Thyroid gland (tissue), 4 donors: Measurements from ENCODE around the gene SCARF1.

Experiments
- POLR2A ChIP-seq, 2 donors: fragments of 450-650 bp; IDR thresholded peaks; one replicate each; pipeline ENCODE4 v1.6.1; 2017; ENCODE audit warnings: antibody characterized with exemption in 2 of 2, mild to moderate bottlenecking in 2 of 2, moderate library complexity in 1 of 2
- TF ChIP-seq, protein P1 (sequence below), 6 experiments: fragments of 200-600 bp in 3 of 6; fragments of 450-650 bp in 3 of 6; sonication (generic) in 3 of 6; IDR thresholded peaks; one replicate each; pipeline ENCODE4 v1.5.1; 2016 to 2019; ENCODE audit warnings: antibody characterized with exemption in 6 of 6, mild to moderate bottlenecking in 2 of 6, inconsistent platforms in 1 of 6, moderate library complexity in 1 of 6

DNA sequence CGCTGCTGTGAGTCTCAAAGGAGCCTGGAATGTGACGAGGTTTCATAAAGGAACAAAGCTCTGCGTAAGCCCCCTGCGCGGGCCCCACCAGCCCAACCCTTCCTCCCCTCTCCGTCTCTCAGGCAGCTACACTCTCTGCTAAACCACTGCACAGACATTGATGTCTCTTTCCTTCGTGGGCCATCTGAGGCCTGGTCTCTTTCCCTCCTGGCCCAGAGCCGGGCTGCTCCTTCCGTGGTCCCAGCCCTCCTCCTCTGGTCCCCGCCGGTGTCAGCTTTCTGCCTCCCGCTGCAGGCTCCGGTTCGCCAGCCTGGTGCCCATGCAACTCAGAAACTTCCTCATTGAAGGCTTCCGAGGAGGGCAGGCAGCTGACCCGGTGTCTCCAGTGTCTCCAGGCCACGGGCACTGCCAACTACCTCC lies 7.4 kb downstream of the SCARF1 start:
- TF ChIP-seq, protein P1, sequence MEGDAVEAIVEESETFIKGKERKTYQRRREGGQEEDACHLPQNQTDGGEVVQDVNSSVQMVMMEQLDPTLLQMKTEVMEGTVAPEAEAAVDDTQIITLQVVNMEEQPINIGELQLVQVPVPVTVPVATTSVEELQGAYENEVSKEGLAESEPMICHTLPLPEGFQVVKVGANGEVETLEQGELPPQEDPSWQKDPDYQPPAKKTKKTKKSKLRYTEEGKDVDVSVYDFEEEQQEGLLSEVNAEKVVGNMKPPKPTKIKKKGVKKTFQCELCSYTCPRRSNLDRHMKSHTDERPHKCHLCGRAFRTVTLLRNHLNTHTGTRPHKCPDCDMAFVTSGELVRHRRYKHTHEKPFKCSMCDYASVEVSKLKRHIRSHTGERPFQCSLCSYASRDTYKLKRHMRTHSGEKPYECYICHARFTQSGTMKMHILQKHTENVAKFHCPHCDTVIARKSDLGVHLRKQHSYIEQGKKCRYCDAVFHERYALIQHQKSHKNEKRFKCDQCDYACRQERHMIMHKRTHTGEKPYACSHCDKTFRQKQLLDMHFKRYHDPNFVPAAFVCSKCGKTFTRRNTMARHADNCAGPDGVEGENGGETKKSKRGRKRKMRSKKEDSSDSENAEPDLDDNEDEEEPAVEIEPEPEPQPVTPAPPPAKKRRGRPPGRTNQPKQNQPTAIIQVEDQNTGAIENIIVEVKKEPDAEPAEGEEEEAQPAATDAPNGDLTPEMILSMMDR (IDR thresholded peaks at IDR 0.05) = no peak
- TF ChIP-seq POLR2A (IDR thresholded peaks at IDR 0.05) = no peak
